Fibroblast of mammary gland (primary cell): ENCODE data around the gene CYLD.

ENCODE experiments used
- DNase-seq: peaks from one replicate; pipeline ENCODE4 v3.0.0-alpha.2; 2010; ENCODE audit warnings: low read depth
- H3K4me3 ChIP-seq: 2 replicates; pipeline ENCODE4 v1.5.1; 2011; ENCODE audit warnings: low read depth, mild to moderate bottlenecking, low read length, moderate library complexity; ENCODE audit not compliant: control insufficient read depth
- CTCF ChIP-seq: conservative IDR thresholded peaks from 2 replicates; pipeline ENCODE4 v1.5.1; 2011; ENCODE audit warnings: low read depth, low read length, inconsistent platforms; ENCODE audit not compliant: control insufficient read depth, insufficient read depth

Gene CYLD

DNA sequence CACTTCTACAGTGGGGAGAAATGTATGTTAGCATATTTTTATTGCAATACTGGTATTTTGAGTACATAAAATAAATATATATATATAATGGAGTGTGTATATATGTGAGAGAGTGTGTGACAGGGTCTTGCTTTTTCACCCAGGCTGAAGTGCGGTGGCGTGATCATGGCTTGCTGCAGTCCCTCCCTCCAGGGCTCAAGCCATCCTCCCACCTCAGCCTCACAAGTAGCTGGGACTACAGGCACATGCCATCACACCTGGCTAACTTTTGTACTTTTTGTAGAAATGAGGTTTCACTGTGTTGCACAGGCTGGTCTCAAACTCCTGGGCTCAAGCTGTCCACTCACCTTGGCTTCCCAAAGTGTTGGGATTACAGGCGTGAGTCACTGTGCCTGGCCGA, 4.1 kb downstream of the CYLD start:
- no peak for DNase-seq
- H3K4me3 ChIP-seq, result no peak overlapping the region
- TF ChIP-seq CTCF, result no peak

DNA sequence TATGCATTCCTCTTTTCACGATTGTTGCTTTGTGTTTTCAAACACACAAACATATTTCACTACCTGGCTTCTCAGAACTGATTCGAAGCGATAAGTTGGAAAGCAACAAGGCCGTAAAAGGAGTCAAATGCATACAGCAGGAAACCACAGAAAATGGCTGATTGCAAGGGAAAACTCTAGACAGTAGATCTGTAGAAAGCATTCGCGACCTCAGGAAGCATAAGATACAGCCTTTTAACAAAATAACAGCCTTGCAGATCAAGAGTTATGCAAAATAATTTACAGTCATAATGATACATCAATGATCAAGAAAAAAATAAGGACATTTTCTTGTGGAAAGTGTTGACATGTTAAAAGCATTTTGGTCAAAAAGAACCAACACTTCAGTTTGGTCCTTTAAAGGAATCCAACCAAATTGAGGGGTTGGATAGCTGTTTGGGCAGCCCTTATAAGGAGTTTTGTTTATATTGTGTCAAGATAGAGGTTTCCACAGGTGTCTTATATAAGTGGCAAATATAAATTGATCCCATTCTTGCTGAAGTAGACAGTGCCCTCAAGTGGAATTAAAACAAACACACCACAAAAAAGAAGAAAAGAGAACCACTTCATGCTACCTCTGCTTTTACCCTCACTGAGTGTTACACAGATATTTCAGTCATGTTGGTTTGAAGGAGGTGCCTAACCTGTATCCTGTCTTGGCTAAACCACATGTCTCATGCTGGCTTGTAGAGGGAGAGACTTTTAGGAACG, 5.5 kb downstream of the CYLD start:
- DNase-seq, result peak; percentile 27
- no peak overlapping the region for H3K4me3 ChIP-seq
- TF ChIP-seq CTCF, result peak; percentile 19

GRCh38 chr16:50751528-50751927, 9.6 kb downstream of the CYLD start:
- no peak for DNase-seq
- no peak overlapping the region for H3K4me3 ChIP-seq
- TF ChIP-seq CTCF, result no peak

GRCh38 chr16:50752471-50753235, 10.8 kb downstream of the CYLD start:
- TF ChIP-seq CTCF, result no peak
- H3K4me3 ChIP-seq, result no peak overlapping the region
- no peak for DNase-seq

DNA sequence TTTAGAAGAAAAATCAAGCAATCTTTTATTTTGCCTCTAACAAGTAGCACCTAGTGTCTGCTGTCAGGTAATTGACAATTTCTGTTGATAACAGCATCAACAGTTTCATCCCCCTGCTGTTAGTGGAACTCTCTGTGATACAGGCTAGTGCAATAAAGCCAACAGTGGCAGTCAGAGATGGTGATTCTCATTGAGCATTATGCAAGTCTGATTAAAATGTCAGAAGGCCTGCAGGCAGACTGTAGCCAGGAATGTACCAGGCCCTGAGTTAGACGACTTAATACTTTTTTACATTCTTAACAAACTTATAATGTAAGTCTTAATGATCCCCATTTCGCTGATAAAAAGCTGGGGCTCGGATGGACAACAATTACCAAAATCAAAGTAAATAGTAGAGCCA, 14.6 kb downstream of the CYLD start:
- no peak for TF ChIP-seq CTCF
- DNase-seq, result no peak
- no peak overlapping the region for H3K4me3 ChIP-seq

DNA sequence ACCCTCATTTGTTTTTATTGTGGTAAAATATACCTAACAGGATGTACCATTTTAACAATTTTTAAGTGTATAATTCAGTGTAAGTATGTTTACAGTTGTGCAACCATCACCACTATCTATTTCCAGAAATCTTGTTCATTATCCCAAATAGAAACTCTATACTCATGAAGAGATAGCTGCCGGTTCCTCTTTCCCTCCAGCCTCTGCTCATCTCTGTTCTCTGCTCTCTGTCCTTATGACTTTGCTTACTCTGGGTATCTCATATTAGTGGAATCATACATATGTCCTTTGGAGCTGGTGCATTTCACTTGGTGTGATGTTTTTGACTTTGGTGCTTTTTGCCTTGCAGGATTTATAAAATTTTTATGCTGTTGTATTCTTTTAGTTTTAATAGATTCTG, 19.4 kb downstream of the CYLD start:
- DNase-seq, result no peak
- no peak for TF ChIP-seq CTCF
- H3K4me3 ChIP-seq, result no peak overlapping the region
